Omental fat pad (tissue), 4 donors: ENCODE data around the gene PFN4. TPM values are rescaled to one million over a fixed set of nuclear protein-coding genes. Genes with fewer than 3 reads are reported as not detected.
"Not testable (repeated sequence)": the region's sequence is repeated elsewhere in the genome, so short reads cannot be mapped to it uniquely, and the experiment has no call there.

Source experiments
- ATAC-seq: fragments of 150-250 bp; one replicate; pipeline ENCODE4 v1.9.1; 2016; ENCODE audit warnings: mild to moderate bottlenecking, moderate library complexity; ENCODE audit not compliant: low FRiP score
- DNase-seq: peaks from one replicate; pipeline ENCODE4 v3.0.0-alpha.2; 2019; ENCODE audit warnings: low spot score
- CTCF ChIP-seq, 3 donors: fragments of 450-650 bp; IDR thresholded peaks; one replicate each; pipeline ENCODE4 v1.5.1; 2016 to 2017; ENCODE audit warnings: antibody characterized with exemption in 3 of 3, mild to moderate bottlenecking in 3 of 3, moderate library complexity in 2 of 3
- total RNA-seq, 4 donors: library from RNA; depleted of rRNA; stranded (reverse); fragments of >200 nt; gene quantifications; one replicate each; pipeline ENCODE4 v1.1.0, GENCODE V29; 2016

Gene PFN4
- total RNA-seq, 4 donors from 2014 or later = 0.84 TPM; not detected in 3

DNA sequence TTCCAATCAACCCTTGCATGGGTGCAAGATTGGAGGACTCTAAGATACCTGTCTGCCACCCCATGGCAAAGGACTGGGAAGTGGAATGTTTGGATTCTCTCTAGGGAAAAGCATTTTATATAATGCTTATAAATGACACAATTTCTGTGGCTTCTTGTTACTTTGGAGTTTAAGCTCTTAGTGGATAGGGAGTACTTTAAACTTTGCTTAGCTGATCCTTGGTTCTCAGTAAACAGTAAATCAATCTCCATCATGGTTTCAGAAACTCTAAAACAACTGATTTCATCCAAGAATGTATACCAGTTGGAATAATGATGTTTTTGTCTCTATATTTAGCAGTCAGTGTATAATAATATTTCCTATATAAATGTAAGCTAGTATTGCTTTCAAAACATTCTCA, 37.6 kb upstream of the PFN4 start:
- ATAC-seq (no peak), DNase-seq (no peak)
- TF ChIP-seq CTCF (IDR thresholded peaks at IDR 0.05) = no peak

DNA sequence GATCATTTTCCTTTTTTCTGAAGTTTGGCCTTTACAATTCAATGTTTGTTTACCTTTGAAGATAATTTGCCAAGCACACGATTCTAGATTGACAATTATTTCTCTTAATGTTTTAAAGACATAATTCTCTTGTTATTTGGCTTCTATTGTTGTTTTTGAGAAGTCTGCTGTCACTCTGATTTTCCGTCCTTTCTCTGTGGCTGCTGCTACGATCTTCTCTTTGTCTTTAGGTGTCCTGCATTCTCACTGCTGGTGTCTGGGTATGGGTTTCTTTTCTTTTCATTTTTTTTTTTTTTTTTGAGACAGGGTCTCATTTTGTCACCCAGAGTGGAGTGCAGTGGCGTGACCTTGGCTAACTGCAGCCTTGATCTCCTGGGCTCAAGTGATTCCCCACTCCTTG, 36.6 kb upstream of the PFN4 start:
- no peak for TF ChIP-seq CTCF (IDR thresholded peaks at IDR 0.05)
- no peak for ATAC-seq
- DNase-seq = no peak

DNA sequence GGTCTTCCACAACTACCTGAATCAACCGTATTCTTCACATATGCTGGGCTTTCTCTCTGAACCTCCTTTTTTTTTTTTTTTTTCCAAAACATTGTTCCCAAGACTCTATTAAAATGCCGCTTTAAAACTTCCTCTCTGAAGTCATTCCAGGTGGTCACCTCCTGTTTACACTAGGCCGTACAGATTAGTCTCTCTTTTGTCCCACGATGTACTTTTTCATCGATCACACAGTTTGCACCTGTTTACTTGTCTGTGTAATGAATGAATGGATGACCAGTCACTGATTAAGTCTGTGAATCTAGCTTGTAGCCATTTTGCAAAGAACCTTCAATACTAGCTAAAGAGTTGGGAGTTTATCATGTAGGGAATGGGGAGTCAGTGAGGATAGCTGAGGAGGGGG, 35.0 kb upstream of the PFN4 start:
- TF ChIP-seq CTCF (IDR thresholded peaks at IDR 0.05) = no peak

GRCh38 chr2:24153478-24153877, 30.3 kb upstream of the PFN4 start:
- no peak for TF ChIP-seq CTCF (IDR thresholded peaks at IDR 0.05)
- ATAC-seq (no peak), DNase-seq (no peak)

More for the DNA sequence above, 35.0 kb upstream of the PFN4 start:
- DNase-seq = no peak
- no peak for ATAC-seq

- ATAC-seq = no peak
- no peak for DNase-seq
- no peak for TF ChIP-seq CTCF (IDR thresholded peaks at IDR 0.05)
Observed at GRCh38 chr2:24152413-24153197, 29.5 kb upstream of the PFN4 start.

GRCh38 chr2:24147364-24147763, 24.2 kb upstream of the PFN4 start:
- no peak for ATAC-seq
- no peak for TF ChIP-seq CTCF (IDR thresholded peaks at IDR 0.05)
- DNase-seq = no peak

DNA sequence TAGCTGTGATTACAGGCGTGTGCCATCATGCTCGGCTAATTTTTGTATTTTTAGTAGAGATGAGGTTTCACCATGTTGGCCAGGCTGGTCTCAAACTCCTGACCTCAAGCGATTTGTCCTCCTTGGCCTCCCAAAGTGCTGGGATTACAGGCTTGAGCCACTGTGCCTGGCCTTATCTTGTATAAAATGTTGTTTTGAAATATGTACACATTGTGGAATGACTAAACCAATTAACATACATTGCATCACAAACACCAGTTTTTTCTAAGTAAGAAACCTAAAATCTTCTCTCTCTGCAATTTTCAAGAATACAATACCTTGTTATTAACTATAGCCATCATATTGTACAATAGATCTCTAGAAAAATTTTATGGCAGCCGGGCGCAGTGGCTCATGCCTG, 17.2 kb upstream of the PFN4 start:
- DNase-seq, ATAC-seq: not testable (repeated sequence)
